ENCODE data around the gene PTRH1. TPM values are rescaled to one million over a fixed set of nuclear protein-coding genes. Genes with fewer than 3 reads are reported as not detected.

The PTRH1 gene
- total and polyA plus RNA-seq, 4 donors, result 8.6 to 41.7 (median 24.7) TPM

DNA sequence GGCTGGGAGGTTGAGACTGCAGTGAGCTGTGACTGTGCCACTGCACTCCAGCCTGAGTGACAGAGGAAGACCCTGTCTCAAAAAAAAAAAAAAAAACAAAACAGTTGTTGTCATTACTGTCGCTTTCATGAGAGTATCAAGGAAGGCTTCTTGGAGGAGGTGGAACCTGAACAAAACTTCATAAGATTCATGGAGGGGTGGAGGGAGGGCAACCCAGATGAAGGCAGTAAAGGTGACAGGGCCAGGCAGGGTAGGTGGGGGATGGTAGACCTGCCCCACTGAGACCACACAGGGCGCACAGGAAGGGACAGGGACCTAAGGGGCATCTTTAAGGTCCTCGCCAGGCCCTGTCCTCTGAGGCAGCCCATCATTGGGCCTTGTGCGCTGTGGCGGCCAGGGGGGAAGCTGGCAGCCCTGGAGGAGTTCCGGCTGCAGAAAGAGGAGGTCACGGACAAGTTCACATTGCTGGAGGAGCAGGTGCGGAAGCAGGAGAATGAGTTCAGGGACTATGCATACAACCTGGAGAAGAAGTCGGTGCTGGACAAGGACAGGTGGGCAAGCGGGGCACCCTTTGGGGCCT lies 5.2 kb downstream of the PTRH1 start:
- Histone ChIP-seq H3K27me3 (ENCODE audit: control insufficient read depth in 3 of 3, insufficient read depth in 3 of 3, low read length in 2 of 3) (no peaks in the 10 kb centered on the region), H3K9ac (ENCODE audit: insufficient read depth in 1 of 2, low read length in 2 of 2) (no peak overlapping the region), H3K27ac (ENCODE audit: low read depth in 1 of 2, low read length in 1 of 2) (no peak overlapping the region), H3K4me3 (no peak overlapping the region), H3K4me1 (ENCODE audit: control insufficient read depth in 5 of 5, insufficient read depth in 5 of 5, low read length in 5 of 5) (peaks cover 0 to 10% (median 0%) of the 10 kb centered on the region in 5 donors), H3K9me3 (ENCODE audit: control insufficient read depth in 4 of 4, insufficient read depth in 3 of 4, low read length in 3 of 4) (no peaks in the 10 kb centered on the region), H3K36me3 (ENCODE audit: control insufficient read depth in 4 of 4, insufficient read depth in 4 of 4, low read length in 4 of 4) (peaks cover 0 to 6% (median 0%) of the 10 kb centered on the region in 4 donors)
- ATAC-seq (ENCODE audit: insufficient read depth, low FRiP score) (no peak), DNase-seq (no peak)
- WGBS, 2 donors, result 95 to 96% methylated on average over 10 of the region's 10 CpGs
- TF ChIP-seq, protein P1, sequence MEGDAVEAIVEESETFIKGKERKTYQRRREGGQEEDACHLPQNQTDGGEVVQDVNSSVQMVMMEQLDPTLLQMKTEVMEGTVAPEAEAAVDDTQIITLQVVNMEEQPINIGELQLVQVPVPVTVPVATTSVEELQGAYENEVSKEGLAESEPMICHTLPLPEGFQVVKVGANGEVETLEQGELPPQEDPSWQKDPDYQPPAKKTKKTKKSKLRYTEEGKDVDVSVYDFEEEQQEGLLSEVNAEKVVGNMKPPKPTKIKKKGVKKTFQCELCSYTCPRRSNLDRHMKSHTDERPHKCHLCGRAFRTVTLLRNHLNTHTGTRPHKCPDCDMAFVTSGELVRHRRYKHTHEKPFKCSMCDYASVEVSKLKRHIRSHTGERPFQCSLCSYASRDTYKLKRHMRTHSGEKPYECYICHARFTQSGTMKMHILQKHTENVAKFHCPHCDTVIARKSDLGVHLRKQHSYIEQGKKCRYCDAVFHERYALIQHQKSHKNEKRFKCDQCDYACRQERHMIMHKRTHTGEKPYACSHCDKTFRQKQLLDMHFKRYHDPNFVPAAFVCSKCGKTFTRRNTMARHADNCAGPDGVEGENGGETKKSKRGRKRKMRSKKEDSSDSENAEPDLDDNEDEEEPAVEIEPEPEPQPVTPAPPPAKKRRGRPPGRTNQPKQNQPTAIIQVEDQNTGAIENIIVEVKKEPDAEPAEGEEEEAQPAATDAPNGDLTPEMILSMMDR (IDR thresholded peaks at IDR 0.05; ENCODE audit: control extremely low read depth, extremely low read depth), result no peak

DNA sequence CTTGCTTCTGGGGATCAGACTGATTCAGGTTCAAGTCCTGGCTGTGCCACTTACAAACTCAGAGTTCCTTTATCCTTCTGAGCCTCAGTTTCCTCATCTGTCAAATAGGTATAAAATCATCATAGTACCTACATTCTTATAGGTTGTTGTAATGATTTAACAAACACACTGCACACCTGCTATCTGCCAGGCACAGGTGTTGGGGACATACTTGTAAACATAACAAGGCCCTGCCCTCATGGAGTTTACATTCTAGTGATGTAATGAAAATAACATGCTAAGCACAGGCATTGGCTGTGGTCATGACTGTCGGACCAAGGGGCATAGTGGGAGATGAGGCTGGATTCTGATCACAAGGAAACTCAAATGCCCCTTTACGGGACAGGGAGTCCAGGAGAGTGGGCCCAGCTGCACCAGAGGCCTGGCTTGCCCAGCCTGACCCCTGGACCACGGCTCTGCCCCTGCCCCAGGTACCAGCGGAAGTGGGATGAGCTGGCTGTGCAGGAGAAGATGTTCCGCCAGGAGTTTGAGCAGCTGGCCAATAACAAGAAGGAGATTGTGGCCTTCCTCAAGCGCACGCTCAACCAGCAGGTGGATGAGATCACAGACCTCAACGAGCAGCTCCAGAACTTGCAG lies 6.4 kb downstream of the PTRH1 start:
- ATAC-seq (ENCODE audit: insufficient read depth, low FRiP score), result no peak
- TF ChIP-seq, protein P1 (IDR thresholded peaks at IDR 0.05; ENCODE audit: control extremely low read depth, extremely low read depth), result no peak
- peaks cover 0 to 5% (median 0%) of the 10 kb centered on the region in 4 donors for H3K36me3 ChIP-seq (ENCODE audit: control insufficient read depth in 4 of 4, insufficient read depth in 4 of 4, low read length in 4 of 4)
- no peak overlapping the region for H3K27ac ChIP-seq (ENCODE audit: low read depth in 1 of 2, low read length in 1 of 2)
- no peak overlapping the region for H3K4me3 ChIP-seq
- peaks cover 0 to 5% (median 0%) of the 10 kb centered on the region in 5 donors for H3K4me1 ChIP-seq (ENCODE audit: control insufficient read depth in 5 of 5, insufficient read depth in 5 of 5, low read length in 5 of 5)
- no peaks in the 10 kb centered on the region for H3K27me3 ChIP-seq (ENCODE audit: control insufficient read depth in 3 of 3, insufficient read depth in 3 of 3, low read length in 2 of 3)
- DNase-seq, result no peak
- no peak overlapping the region for H3K9ac ChIP-seq (ENCODE audit: insufficient read depth in 1 of 2, low read length in 2 of 2)
- 96 to 98% methylated on average over 8 of the region's 8 CpGs for WGBS, 2 donors
- H3K9me3 ChIP-seq (ENCODE audit: control insufficient read depth in 4 of 4, insufficient read depth in 3 of 4, low read length in 3 of 4), result no peaks in the 10 kb centered on the region

DNA sequence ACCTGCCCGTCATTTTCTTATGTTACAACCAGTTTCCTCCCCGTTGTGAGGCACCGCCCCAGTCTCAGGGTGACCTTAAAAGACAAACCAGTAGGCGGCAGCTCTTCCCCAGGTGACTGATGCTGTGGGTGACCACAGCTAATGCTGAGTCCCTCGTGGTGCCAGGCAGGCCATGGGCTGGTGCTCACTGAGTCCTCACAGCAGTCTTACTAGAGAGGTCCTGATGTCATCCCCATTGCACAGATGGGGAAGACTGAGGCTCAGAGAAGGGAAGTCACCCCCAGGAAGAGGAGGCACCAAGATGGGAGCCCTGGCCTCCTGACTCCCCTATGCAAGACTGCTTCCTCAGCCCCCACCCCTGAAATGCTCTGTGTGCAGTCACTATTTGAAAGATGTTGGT lies 7.7 kb downstream of the PTRH1 start:
- 48 to 70% methylated on average over 5 of the region's 5 CpGs for WGBS, 2 donors

More for the DNA sequence above, 7.7 kb downstream of the PTRH1 start:
- peaks cover 0 to 5% (median 0%) of the 10 kb centered on the region in 4 donors for H3K36me3 ChIP-seq (ENCODE audit: control insufficient read depth in 4 of 4, insufficient read depth in 4 of 4, low read length in 4 of 4)
- no peaks in the 10 kb centered on the region for H3K27me3 ChIP-seq (ENCODE audit: control insufficient read depth in 3 of 3, insufficient read depth in 3 of 3, low read length in 2 of 3)
- no peak overlapping the region for H3K27ac ChIP-seq (ENCODE audit: low read depth in 1 of 2, low read length in 1 of 2)
- ATAC-seq (ENCODE audit: insufficient read depth, low FRiP score) (no peak), DNase-seq (no peak)
- no peaks in the 10 kb centered on the region for H3K9me3 ChIP-seq (ENCODE audit: control insufficient read depth in 4 of 4, insufficient read depth in 3 of 4, low read length in 3 of 4)
- H3K9ac ChIP-seq (ENCODE audit: insufficient read depth in 1 of 2, low read length in 2 of 2), result no peak overlapping the region
- TF ChIP-seq, protein P1 (IDR thresholded peaks at IDR 0.05; ENCODE audit: control extremely low read depth, extremely low read depth), result no peak
- no peak overlapping the region for H3K4me3 ChIP-seq
- H3K4me1 ChIP-seq (ENCODE audit: control insufficient read depth in 5 of 5, insufficient read depth in 5 of 5, low read length in 5 of 5), result peaks cover 0 to 5% (median 0%) of the 10 kb centered on the region in 5 donors
